Right forelimb (tissue), 1 donor: ENCODE data around the gene PRAMEF15.
"Not testable (repeated sequence)": the region's sequence is repeated elsewhere in the genome, so short reads cannot be mapped to it uniquely, and the experiment has no call there.

Source experiments
- DNase-seq: peaks from one replicate; pipeline ENCODE4 v3.0.0-alpha.2; 2018

Gene PRAMEF15

DNA sequence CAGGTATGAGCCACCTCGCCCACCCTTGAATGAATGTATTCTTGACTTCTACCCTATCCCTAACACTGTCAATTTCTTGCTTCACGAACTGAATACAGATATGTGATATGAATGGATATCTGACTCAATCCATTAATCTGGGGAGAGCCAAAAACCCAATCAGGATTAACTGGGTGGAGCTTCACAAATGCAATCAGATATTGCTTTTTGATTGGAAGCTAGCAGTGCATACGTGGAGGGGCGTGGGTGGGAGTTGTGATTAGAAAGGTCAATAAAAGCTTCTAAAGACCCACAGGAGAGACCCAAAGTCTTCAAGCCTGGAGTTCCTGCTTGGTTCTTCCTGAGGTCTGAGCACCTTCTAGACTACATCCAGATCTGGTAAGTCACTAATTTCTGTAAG, at the start of gene PRAMEF15:
PRAMEF15 (plus strand) TSS at position 301 of the 400 bp plus-strand sequence. CDS start 2,827 bp downstream, outside the sequence.
- not testable (repeated sequence) for DNase-seq

DNA sequence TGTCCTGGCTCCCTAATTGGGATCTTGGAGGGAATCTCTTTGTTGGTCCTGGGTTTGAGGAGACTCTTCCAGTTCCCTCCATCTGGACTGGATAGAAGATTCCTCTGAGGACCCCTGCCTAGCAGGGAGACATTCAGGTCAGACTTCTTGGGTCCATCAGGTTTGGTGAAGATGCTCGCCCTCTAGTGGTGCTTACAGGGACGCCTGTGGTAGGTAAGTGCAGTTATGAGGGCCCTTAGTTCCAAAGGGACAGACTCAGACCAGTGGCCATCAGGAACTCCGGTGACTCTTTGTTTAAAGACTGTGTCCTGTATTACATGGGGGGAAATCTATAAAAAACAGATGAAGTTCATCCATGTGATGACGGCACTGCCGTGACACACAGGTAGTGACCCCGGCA, 38.4 kb upstream of the PRAMEF15 start:
- DNase-seq, result not testable (repeated sequence)

DNA sequence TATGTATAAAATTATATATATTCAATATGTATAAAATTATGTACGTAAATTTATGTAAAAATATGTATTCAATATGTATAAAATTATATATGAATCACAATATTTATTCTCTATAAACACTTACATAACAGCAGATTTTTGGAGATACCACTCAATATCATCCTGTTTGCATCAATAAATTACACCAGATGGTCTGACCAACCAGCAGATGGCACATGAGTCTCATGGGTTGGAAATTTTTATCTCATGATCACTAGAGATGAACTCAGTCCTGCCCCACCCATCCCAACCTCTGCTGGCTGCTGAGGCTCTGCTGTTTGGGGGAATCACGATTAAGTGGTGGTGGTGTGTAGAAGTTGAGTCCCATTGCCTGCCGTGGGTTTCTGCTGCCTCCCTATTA, 35.8 kb upstream of the PRAMEF15 start:
- not testable (repeated sequence) for DNase-seq

DNA sequence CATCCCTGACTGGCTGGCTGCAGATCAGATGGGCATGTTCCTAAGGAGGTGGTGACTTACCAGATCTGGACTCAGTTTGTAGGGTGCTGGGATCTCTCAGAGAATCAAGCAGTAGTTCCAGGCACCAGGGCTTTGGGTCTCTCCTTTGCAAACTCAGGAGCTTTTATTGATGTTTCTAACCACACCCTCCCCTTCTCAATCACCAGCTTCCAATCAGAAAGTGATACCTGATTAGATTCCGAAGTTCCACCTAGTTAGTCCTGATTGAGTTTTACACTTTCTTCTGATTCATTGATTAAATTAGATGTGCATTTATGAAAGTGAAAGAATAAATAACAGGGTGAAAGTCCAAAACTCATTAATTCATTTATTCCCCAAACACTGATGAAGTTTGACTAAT, 30.3 kb upstream of the PRAMEF15 start, which contains the start of gene PRAMEF8:
PRAMEF8 (minus strand) TSS at position 101 of the 400 bp plus-strand sequence. CDS start 1,046 bp downstream, outside the sequence.
- DNase-seq, result not testable (repeated sequence)

DNA sequence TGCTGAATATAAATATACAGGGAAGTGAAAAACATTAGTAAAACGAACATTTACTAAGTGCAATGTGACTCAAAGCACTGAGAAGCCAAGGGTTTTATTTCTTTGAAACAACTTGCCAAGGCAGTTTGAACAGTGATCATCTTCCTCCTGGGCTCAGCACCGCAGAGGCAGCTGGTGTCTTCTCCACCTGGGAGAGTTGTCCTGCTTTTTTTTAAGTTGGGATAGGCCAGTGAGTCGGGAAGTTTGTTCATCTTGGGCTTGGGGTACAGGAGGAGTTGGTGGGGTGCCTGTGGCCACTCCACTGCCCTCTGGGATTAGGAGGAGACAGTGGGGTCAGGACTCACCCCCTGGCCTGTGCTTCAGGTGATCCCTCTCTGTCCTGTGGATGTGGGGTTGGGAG, 26.4 kb upstream of the PRAMEF15 start:
- DNase-seq, result not testable (repeated sequence)

DNA sequence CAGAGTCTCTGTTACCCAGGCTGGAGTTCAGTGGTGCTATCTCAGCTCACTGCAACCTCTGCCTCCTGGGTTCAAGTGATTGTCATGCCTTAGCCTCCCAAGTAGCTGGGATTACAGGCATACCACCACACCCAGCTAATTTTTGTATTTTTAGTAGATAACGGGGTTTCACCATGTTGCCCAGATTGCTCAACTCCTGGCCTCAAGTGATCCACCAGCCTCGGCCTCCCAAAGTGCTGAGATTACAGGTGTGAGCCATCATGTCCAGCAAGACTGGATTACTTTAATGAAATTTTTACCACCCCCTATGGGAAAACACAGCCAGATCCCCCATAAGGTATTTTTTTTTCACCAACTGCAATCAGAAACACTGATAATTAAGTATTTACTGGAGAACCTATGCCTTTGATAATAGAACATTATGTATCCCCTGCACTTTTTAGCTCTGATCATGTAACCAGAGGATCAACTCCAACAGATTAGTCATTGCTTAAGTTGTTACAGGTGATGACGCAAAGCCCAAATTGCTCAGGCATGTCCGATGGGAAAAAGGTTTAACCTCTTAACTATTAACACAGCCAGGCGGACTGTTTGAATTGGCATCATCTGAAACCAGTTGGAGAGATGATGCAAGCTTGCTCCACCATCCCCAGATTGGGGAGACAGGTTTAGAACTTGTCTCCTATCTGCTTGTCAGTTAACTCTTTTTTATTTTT, 18.0 kb upstream of the PRAMEF15 start:
- DNase-seq, result not testable (repeated sequence)

DNA sequence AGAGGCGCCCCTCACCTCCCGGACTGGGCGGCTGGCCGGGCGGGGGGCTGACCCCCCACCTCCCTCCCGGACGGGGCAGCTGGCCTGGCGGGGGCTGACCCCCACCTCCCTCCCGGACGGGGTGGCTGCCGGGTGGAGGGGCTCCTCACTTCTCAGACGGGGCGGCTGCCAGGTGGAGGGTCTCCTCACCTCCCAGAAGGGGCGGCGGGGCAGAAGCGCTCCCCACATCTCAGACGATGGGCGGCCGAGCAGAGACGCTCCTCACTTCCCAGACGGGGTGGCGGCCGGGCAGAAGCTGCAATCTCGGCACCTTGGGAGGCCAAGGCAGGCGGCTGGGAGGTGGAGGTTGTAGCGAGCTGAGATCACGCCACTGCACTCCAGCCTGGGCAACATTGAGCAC, 16.7 kb upstream of the PRAMEF15 start:
- DNase-seq, result not testable (repeated sequence)

DNA sequence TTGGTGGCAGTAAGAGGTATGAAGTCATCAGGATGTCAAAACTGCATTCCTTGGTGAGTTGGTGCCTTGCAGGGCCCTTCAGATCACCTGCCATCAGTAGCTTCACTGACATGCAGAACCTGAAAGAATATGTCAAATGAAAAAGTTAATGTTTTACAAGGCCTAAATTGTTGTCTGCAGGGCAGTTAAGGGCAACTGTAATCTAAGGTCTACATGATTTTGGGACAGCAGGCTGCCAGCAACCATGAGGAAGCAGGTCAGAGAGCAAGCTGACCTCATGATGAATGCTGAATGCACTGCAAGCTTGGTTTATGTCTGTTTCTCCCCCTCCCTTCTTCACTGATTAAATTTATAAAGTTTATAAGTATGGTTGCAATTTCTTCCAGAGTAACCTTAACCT, 13.2 kb upstream of the PRAMEF15 start:
- not testable (repeated sequence) for DNase-seq

DNA sequence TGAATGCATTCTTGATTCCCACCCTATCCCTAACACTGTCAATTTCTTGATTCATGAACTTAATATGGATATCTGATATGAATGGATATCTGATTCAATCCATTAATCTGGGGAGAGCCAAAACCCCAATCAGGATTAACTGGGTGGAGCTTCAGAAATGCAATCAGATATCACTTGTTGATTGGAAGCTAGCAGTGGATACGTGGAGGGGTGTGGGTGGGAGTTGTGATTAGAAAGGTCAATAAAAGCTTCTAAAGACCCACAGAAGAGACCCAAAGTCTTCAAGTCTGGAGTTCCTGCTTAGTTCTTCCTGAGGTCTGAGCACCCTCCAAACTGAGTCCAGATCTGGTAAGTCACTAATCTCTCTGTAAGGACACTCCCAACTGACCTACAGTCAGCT, 12.1 kb upstream of the PRAMEF15 start, which contains the start of gene PRAMEF33:
PRAMEF33 (plus strand) TSS at position 301 of the 400 bp plus-strand sequence. CDS start 2,416 bp downstream, outside the sequence.
- DNase-seq, result not testable (repeated sequence)

DNA sequence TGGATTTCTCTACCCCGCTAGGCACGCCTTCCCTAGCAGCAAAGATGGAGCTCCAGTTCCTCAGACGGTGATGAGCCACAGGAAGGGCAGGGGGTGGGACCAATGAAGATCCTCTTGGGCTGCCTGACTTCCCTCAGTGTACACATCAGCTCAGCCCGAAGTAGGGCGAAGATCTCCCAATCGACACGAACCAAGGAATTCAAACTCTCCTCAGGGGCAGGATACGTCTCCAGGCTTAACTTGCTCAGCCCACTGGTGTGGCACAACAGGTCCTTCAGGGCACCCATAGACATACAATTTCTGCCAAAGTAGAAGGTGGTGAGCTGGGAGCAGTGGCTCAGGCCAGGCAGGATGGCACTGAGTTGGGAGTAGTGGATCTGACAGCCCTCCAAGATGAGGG, 27.1 kb downstream of the PRAMEF15 start:
- DNase-seq, result not testable (repeated sequence)

DNA sequence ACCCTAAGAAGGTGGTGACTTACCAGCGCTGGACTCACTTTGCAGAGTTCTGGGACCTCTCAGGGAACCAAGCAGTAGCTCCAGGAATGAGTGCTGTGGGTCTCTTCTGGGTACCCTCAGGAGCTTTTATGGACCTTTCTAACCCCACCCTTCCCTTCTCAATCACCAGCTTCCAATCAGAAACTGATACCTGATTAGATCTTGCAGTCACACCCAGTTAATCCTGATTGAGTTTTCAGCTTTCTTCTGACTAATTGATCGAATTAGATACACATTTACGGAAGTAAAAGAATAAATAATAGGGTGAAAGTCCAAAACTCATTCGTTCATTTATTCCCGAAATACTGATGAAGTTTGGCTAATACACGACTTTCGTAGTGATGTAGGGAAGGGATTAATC, 31.7 kb downstream of the PRAMEF15 start, which contains the start of gene PRAMEF14:
PRAMEF14 (minus strand) TSS at position 101 of the 400 bp plus-strand sequence. CDS start 1,820 bp downstream, outside the sequence.
- not testable (repeated sequence) for DNase-seq

DNA sequence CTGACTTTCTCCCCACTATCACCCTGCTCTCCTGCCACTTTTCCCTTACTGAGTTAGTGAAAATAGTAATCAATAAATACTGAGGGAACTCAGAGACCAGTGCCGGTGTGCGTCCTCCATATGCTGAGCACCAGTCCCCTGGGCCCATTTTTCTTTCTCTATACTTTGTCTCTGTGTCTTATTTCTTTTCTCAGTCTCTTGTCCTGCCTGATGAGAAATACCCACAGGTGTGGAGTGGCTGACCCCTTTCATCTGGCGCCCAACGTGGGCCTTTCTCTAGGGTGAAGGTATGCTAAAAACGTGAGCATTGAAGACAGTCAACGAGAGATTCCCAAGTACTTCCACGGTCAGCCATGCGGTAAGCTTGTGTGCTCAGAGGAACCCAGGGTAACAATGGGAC, 38.1 kb downstream of the PRAMEF15 start:
- DNase-seq, result not testable (repeated sequence)

DNA sequence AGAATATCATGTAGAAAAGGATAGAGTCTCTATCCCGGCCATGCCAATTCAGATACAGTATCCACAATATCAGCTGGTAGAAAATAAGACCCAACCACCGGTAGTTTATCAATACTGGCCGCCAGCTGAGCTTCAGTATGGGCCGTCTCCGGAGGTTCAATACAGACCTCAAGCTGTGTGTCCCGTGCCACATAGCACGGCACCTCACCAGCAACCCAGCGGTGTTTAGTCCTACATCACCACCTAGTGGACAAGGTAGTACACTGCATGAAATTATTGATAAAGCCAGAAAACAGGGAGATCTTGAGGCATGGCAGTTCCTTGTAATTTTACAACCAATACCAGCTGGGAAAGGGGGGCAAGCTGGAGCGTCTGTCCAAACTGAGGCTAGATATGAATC, 39.1 kb downstream of the PRAMEF15 start:
- DNase-seq, result not testable (repeated sequence)

DNA sequence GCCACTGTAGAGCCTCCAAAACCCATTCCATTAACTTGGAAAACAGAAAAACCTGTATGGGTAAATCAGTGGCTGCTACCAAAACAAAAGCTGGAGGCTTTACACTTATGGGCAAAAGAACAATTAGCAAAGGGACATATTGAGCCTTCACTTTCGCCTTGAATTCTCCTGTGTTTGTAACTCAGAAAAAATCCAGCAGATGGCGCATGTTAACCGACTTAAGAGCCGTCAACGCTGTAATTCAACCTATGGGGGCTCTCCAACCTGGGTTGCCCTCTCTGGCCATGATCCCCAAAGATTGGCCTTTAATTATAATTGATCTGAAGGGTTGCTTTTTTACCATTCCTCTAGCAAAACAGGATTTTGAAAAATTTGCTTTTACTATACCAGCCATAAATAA, 41.4 kb downstream of the PRAMEF15 start:
- DNase-seq, result not testable (repeated sequence)

DNA sequence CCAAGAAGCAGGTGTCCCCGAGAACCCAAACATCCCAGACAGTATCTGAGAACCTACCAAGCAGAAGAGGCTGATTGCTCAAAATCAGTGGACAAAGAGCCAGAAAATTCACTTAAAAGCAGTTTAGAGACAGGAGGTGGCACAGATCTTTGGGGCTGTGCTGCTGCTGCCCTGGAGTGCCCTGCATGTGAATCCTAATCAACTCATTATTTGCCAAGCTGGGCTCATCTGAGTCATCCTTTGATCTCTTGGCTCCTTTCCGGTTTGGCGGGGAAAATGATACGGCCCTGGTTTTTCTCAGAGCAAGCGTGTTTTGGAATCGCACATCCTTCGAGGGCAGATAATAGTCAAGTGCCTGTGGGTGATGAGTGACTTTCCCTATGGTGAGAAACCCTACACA, 47.0 kb downstream of the PRAMEF15 start:
- not testable (repeated sequence) for DNase-seq

DNA sequence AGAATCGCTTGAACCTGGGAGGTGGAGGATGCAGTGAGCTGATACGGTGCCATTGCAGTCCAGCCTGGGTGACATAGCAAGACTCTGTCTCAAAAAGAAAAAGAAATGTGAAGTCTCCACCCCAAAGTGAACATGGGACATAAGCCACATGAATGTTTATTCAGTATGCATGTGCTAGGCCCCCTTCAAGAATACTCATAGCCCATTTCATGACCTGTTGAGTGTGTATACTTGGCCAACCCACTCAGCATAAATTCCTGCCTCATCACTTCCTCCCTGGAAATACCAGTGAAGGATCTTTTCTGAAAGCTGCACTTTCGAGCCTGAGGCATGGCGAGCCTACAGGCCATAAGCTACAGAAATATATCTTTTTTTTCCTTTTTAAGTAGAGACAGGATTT, 49.5 kb downstream of the PRAMEF15 start:
- not testable (repeated sequence) for DNase-seq

DNA sequence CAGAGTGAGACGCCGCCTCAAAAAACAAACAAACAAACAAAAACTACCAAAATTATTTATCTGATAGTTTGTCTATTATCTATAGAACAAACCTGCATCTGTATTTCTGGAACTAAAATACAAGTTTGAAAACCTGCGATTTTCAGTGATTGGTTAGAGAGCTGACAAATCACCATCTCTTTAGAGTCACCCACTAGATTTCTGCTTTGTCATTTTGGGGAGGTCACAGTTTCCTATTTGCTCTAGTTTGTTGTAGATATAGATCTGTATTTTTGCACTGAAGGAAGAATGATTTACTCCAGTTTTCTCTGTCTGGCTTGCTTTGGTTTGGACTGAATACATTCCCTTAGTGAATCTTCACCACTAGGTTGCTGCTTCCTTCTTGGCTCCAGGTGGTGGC, 51.2 kb downstream of the PRAMEF15 start:
- not testable (repeated sequence) for DNase-seq

DNA sequence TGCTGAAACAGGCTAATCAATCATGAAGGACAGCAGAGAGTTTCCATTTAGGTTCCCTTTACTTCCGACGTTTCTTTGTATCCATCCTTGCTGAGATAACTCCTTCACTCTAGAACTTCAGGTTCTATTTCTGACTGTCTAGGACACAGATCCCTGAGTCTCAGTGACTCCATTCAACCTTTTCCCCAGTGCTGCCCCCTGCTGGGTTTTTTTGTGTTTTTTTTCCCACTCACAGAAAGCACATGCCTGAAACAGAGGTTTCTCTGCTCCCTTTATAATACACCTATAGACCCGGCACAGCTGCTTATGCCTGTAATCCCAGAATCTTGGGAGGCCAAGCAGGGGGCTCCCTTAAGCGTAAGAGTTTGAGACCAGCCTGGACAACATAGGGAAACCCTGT, 53.2 kb downstream of the PRAMEF15 start:
- not testable (repeated sequence) for DNase-seq
